ENCODE data around the gene LELP1. TPM values are rescaled to one million over a fixed set of nuclear protein-coding genes. Genes with fewer than 3 reads are reported as not detected.

The LELP1 gene
- total RNA-seq, 1 experiment from 2014 or later: not detected

DNA sequence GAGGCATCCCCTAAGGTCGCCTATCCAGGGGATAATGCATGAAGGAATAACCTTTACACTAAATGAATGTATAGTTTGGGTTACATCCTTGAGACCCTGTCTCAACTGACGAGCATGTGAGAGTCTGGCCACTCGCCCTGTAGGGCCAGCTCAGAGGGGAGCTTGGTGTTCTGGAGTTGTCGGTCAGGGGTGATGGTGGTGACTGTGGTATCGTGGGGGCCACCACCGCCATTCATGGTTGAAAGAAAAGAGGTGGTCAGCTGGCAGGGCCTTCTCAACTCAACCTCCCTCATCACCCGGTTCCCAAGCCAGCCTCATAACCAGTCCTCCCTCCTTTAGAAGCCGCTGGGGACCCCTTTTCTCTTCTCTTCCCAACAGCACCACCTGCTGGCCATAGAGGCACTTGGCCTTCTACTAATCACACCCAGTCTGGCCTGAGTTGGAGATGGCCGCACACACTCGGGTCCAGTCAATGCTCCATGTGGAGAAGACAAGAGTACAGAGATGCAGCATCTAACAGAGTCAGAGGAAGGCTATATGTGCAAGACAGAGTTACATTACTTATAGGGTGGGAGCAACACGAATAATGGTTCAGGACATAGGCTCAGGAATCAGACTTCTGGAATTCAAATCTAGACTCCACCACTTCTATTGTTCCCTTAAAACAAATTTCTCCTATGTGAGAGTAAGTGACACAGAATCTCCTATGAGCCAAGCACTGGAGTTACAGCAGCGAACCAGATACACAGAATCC lies 26.0 kb downstream of the LELP1 start:
- peak; percentile 23 for DNase-seq (ENCODE audit: low spot score)

DNA sequence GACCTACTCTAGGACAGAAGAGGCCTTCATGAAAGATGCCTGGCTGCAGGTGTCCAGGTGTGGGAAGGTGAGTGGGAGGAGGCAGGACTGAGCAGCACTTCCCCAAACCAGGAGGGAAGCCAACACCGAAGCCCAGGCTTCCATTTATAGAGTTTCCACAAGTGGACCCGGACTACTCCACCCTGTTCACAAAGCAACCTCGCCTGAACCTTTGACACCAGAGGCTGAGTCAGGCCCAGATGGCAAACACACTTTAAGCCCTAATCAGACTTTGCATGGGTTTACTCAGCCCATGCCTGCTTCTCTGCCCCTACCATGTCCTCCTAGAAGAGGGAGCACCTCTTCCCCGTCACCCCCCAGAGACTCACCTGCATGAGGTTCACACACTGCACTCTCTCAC lies 28.1 kb downstream of the LELP1 start:
- peak; percentile 49 for DNase-seq (ENCODE audit: low spot score)

DNA sequence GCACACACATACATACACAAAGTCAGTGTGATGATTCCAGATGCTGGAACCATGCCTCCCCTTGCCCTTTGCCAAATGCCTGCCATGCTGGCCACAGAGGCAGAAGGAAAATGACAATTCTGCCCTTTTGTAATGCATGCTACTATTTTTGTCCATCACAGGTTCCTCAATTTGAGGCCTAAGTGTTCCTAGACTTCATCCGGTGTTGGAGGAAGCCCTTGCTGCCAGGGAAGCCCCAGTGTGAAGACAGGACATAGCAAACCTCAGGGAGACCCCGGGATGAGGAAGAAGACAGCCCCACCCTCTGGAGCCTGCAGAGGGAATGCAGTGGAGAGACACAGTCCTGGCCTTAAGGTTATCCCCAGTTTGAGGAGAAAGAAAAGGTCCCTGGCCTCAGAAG lies 28.6 kb downstream of the LELP1 start:
- no peak for DNase-seq (ENCODE audit: low spot score)

DNA sequence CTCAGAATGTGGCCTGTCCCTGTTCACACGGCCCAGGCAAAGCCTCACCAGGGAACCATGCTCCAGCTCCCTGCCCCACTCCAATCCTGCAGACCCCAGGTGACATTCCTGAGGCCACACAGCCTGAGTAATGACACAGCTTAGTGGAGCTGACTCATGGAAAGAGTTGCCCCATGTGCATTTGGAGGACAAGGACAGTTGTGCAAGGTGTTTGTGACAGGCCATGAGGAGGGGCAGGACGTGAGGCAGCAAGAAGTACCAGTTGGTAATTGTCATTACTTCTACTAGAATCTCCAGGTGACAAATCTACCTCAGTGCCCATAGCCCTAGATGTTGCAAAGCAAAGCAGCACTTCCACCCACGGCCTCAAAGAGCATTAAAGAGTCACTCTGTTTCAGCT lies 29.3 kb downstream of the LELP1 start:
- no peak for DNase-seq (ENCODE audit: low spot score)

DNA sequence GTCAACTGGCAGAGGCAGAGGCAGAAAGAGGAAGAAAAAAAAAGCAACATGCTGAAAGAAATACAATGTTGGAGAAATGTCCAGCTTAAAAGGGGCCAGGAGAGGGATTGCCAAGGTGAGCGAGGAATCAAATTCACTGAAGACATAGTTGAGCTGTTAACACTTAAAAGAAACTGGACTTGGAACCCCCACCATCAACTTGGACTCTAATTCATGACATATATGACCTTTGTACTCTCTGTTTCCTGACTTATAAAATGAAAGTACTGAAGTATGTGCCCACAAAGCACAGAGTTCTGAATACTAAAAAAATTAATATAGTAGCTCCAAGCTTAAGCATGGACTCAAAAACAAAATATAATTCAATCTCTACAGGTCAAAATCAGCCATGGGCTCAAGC lies 30.2 kb downstream of the LELP1 start:
- no peak for DNase-seq (ENCODE audit: low spot score)

DNA sequence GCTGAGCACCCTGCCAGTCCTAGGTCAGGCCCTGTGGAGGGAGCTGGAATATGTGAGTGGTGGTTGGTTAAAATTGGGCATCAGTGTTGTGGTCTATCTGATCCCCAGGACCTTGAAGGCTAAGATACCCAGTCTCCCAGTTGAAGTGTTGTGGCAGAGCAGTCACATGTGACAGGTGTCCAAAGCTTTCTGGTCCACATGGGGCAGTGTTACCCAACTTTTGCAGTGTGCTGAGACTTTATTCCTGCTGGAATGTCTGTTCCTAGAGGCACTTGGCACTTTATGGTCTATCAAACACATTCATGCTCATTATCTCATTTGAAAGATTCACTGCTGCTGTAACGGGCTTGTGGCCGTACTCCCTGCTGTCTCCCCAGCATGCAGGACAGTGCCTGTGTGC lies 35.3 kb downstream of the LELP1 start:
- peak; percentile 48 for DNase-seq (ENCODE audit: low spot score)

DNA sequence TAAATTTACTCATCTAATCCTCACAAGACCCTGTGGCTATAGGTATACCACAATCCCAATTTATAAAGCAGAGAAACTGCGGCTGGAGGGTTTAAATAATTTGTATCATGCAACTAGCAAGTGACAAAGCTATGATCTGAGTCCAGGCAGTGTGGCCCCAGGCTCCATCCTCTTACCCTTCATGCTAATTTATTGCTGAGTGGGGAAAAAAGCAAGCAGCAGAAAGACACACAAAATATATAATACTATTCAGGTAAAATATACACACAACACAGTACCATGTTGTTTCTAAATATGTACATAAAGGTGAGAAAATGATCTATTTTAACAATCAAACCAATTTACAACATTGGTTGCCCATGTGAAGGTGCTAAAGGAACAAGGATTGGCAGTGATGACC lies 38.9 kb downstream of the LELP1 start:
- no peak for DNase-seq (ENCODE audit: low spot score)

DNA sequence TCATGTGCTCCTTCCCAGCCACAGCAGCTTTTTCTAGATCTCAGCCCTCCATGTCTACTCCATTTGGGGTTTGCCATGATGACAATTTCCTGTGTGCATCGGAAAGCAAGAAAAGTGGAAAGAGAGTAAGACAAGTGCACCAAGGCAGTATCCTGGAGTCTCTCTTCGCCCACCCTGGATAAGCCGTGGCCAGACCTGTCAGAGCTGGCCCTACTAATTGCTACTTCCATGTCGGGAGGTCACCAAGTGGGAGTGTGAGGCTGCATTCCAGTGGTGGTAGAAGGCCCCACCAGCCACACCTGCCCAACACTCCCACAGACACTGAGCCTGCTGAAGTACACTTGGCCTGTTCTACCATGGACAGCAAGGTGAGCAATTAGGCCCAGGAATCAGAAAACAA lies 42.2 kb downstream of the LELP1 start:
- no peak for DNase-seq (ENCODE audit: low spot score)

DNA sequence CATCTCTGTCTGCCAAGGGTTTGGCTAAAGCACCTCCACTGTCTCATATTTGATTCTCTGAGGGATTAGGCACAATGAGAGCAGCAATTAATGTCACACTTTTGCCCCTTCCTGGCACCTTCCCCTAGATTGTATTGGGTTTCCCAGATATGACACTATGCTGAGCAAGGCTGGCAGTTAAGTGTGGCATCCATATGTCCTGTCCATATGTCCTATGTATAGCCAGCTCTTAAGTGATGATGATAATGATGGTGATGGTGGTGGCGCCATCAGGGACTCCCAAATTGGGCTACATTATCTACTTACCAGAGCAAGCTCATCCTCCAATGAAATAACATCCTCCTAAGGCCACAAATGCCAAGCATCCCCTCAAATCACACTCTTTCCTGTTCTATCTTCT lies 42.8 kb downstream of the LELP1 start:
- DNase-seq (ENCODE audit: low spot score): no peak

DNA sequence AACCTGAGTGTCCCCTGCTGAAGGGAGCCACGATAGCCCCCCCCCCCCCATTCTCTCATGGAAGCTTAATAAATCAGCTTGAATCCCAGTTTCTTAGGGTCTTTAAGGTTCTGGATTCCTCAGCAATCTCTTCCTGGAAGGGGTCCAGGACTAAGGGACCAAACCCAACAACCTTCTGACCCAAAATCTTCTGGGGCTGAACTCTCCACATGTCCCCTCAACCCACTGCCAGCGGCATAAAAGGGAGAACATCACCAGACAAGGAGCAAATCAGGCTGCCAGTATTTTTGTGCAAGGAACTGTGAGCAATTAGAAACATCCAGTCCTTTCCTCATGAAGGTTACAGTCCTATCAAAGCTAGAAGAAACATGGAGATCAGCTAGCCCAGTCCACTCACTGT lies 43.6 kb downstream of the LELP1 start:
- no peak for DNase-seq (ENCODE audit: low spot score)

DNA sequence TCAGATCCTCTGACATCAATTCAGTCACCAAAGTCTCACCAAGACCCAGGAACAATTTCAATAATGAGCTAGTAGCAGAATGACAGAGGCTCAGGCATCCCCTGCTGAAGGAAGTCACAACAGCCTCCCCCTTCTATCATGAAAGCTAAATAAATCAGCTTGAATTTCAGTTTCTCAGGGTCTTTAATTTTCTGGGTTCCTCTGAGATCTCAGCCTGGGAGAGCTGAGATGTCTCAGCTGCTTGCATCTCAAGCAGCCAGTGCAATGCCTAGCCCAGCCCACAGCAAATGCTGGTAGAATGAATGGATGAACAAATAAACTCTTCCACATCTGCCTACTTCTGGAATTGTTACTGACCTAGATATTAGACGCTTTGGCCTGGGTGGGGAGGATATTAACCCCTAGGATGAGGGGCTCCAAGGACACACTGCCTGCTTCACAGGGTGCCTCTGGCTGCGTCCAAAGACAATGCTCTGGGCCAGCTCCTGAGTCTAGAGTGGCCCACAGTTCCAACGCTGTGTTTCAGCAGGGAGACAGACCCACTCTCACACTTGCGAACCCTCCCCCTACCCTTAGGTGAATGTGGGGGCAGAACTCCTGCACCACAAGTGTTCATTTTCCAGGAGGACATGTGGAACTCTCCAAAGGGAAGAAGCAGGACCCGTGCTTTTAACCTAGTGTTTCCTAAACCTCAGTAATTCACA lies 45.1 kb downstream of the LELP1 start:
- no peak for DNase-seq (ENCODE audit: low spot score)

DNA sequence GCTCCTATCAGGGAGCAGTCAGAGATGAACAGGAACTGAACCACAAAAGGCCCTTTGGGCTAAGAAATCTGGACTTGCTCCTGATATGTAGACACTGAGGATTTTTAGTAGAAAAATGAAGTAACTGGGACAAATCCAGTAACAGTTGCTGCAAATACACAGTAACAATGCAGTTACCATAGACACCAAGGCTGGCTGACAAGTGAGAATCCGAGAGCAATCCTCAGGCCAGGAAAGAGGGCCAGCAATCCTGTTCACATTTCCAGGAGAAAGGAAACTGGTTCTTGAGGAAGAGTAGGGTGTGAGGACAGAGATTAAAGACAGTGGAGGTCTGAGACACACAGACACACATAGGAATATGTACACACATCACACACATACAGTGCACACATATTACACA lies 46.9 kb downstream of the LELP1 start:
- DNase-seq (ENCODE audit: low spot score): no peak

DNA sequence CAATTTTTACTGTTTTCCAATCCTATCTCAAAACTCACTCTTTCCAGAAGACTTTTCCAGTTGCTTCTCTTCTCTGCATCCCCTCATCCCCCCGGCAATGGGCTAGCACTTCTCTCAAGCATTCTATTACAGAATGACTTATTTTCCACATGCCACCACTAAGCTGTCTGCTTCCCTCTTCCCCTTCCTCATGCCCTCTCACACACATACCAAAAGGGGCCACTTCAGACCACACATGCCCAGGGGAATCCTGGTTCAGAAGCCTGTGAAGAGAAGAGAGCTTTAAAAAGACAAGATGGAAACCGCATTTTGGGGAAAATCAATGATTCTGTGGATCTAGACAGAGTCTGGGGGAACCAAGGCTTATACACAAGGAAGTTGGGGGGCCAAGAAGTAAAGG lies 47.9 kb downstream of the LELP1 start:
- no peak for DNase-seq (ENCODE audit: low spot score)

DNA sequence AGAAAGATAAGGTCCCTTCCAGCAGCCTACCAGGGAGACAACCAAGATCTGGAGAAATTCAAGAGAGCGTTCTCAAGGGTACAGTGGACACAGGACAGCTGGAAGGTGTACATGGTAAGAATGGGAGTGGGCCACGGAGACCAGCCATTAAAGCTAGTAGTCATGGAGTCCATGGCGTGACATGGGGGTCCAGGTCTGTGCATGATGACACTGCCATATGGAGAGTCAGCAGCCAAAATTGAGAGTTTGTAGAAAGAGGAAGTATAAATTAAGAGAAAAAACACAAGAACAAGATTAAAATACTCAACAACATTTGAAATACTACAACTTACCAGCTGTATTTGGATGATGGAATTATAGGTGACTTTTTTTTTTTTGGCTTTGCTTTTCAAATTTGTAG lies 48.3 kb downstream of the LELP1 start:
- DNase-seq (ENCODE audit: low spot score): no peak

DNA sequence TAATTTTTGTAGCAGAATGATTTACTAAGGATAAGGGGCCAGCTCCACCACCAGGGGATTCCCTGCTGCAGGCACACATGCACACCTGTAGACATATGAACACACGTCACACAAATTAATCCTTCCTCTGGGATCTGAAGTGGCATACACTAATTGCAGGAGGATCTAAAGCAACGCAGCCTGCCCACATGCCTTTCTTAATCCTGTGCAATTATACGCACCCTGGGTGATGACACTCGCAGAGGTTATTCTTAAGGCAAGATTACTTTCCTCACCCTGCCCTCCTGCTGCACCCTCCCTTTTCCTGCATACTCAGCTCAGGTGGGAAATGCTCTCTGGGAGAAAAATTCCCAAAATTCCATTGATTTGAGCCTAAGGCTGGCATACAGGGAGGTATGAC lies 48.8 kb downstream of the LELP1 start:
- DNase-seq (ENCODE audit: low spot score): no peak

DNA sequence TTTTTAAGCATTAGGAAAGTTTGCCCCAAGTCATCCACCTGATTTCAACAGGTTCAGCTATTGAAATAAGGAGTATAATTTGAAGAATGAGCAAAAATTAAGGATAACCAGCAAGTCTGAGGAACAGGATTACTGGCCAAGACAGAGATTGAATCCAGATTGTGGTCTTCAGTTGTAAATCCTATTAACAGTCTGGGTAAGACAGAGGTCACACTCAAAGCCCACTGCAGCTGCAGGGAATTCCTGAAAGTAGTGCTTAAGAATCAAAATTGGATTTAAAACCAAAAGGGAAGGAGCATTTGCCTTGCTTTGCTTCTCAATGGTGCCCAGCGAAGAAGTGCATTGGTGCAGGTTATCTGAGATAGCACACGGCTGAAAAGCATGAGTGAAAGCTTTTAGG lies 49.8 kb downstream of the LELP1 start:
- no peak for DNase-seq (ENCODE audit: low spot score)

DNA sequence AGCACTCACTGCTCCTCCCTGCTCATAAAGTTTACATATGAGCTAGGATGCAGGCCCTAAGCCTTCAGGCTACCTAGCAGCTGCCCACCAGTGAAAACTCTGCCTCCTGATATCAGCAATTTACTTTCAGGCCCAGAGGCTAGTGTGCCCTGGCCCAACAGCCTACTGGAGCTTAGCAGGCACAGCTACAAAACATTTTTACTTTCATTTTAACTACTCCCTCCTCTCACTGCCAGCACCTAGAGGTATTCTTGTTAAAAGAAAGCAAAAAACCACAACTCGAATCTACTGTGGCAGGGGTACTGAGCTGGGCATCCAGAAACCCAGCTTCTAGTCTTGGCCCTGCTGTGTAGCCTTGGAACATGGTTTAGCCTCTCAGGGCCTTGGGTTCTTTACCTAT lies 50.5 kb downstream of the LELP1 start:
- DNase-seq (ENCODE audit: low spot score): no peak

Other genes with a start within 250 kb of the LELP1 start
- not detected in 2 replicates for gene SPRR4, start 232.8 kb upstream of the LELP1 start, total RNA-seq (2014; rRNA removed; shearing (Covaris generic))
- gene SPRR1A, start 219.3 kb upstream of the LELP1 start, total RNA-seq (2014; rRNA removed; shearing (Covaris generic)): not detected in 2 replicates
- 0.10 and 0.20 TPM in 2 replicates for gene SPRR3, start 201.7 kb upstream of the LELP1 start, total RNA-seq (2014; rRNA removed; shearing (Covaris generic))
- 0.57 and 1.9 TPM in 2 replicates for gene SPRR1B, start 172.2 kb upstream of the LELP1 start, total RNA-seq (2014; rRNA removed; shearing (Covaris generic))
- gene SPRR2D, start 162.3 kb upstream of the LELP1 start, total RNA-seq (2014; rRNA removed; shearing (Covaris generic)): not detected in 2 replicates
- gene SPRR2A, start 145.9 kb upstream of the LELP1 start, total RNA-seq (2014; rRNA removed; shearing (Covaris generic)): not detected in 2 replicates
- not detected in 2 replicates for gene SPRR2B, start 131.8 kb upstream of the LELP1 start, total RNA-seq (2014; rRNA removed; shearing (Covaris generic))
- gene SPRR2E, start 108.9 kb upstream of the LELP1 start, total RNA-seq (2014; rRNA removed; shearing (Covaris generic)): not detected in 2 replicates
- not detected in 2 replicates for gene SPRR2F, start 89.9 kb upstream of the LELP1 start, total RNA-seq (2014; rRNA removed; shearing (Covaris generic))
- gene SPRR2G, start 52.5 kb upstream of the LELP1 start, total RNA-seq (2014; rRNA removed; shearing (Covaris generic)): not detected in 2 replicates
- not detected in 2 replicates for gene PRR9, start 14.2 kb downstream of the LELP1 start, total RNA-seq (2014; rRNA removed; shearing (Covaris generic))
- not detected in 2 replicates for gene LORICRIN, start 56.3 kb downstream of the LELP1 start, total RNA-seq (2014; rRNA removed; shearing (Covaris generic))
- gene PGLYRP3, start 109.5 kb downstream of the LELP1 start, total RNA-seq (2014; rRNA removed; shearing (Covaris generic)): not detected in 2 replicates
- not detected in 2 replicates for gene PGLYRP4, start 145.4 kb downstream of the LELP1 start, total RNA-seq (2014; rRNA removed; shearing (Covaris generic))
- 1.8 TPM in 1 of 2 replicates, not detected in the other for gene S100A9, start 154.4 kb downstream of the LELP1 start, total RNA-seq (2014; rRNA removed; shearing (Covaris generic))
- not detected in 2 replicates for gene S100A12, start 172.2 kb downstream of the LELP1 start, total RNA-seq (2014; rRNA removed; shearing (Covaris generic))
- gene S100A8, start 187.6 kb downstream of the LELP1 start, total RNA-seq (2014; rRNA removed; shearing (Covaris generic)): not detected in 2 replicates
- not detected in 2 replicates for gene S100A7A, start 213.1 kb downstream of the LELP1 start, total RNA-seq (2014; rRNA removed; shearing (Covaris generic))

Data from HT-29 (cell line).